Nephron (organoid): Measurements from ENCODE around the gene FERMT2.

ENCODE experiments used
- H3K27ac Mint-ChIP-seq, 3 experiments: 2 replicates each; pipeline ENCODE4 v1.8.0; 2020; ENCODE audit warnings: mixed read lengths in 3 of 3, mild to moderate bottlenecking in 2 of 3, moderate library complexity in 1 of 3
- H3K27me3 Mint-ChIP-seq: 2 replicates; pipeline ENCODE4 v1.8.0; 2021; ENCODE audit warnings: low read depth, mild to moderate bottlenecking, moderate library complexity, mixed read lengths
- H3K36me3 Mint-ChIP-seq: 2 replicates; pipeline ENCODE4 v1.8.0; 2020; ENCODE audit warnings: low read depth, mixed read lengths
- H3K4me1 Mint-ChIP-seq: 2 replicates; pipeline ENCODE4 v1.8.0; 2020; ENCODE audit warnings: mixed read lengths
- H3K4me3 Mint-ChIP-seq, 3 experiments: 2 replicates each; pipeline ENCODE4 v1.8.0; 2020; ENCODE audit warnings: mild to moderate bottlenecking in 3 of 3, mixed read lengths in 3 of 3, moderate library complexity in 2 of 3
- H3K9me3 Mint-ChIP-seq: 2 replicates; pipeline ENCODE4 v1.8.0; 2020; ENCODE audit warnings: mixed read lengths
- CTCF ChIP-seq, 3 experiments: fragments of 200-600 bp; sonication (generic); IDR thresholded peaks; one replicate each; pipeline ENCODE4 v1.5.0; 2021; ENCODE audit warnings: antibody characterized with exemption in 3 of 3; ENCODE audit not compliant: unreplicated experiment in 3 of 3

The FERMT2 gene

GRCh38 chr14:52895000-52895399 is 55.9 kb downstream of the FERMT2 start:
- H3K27me3 Mint-ChIP-seq = no peaks in the 10 kb centered on the region
- H3K27ac Mint-ChIP-seq = no peak overlapping the region
- H3K36me3 Mint-ChIP-seq = peaks cover 31% of the 10 kb centered on the region
- no peak overlapping the region for H3K4me3 Mint-ChIP-seq
- TF ChIP-seq CTCF (IDR thresholded peaks at IDR 0.05; ENCODE audit: unreplicated experiment in 3 of 3) = no peak
- H3K9me3 Mint-ChIP-seq = no peaks in the 10 kb centered on the region
- H3K4me1 Mint-ChIP-seq = peaks cover 7% of the 10 kb centered on the region

GRCh38 chr14:52891800-52892199 is 59.0 kb downstream of the FERMT2 start:
- Mint-ChIP-seq H3K9me3 (no peaks in the 10 kb centered on the region), H3K27ac (no peak overlapping the region), H3K27me3 (no peaks in the 10 kb centered on the region), H3K36me3 (peaks cover 32% of the 10 kb centered on the region), H3K4me1 (peaks cover 7% of the 10 kb centered on the region), H3K4me3 (no peak overlapping the region)
- TF ChIP-seq CTCF (IDR thresholded peaks at IDR 0.05; ENCODE audit: unreplicated experiment in 3 of 3) = no peak

GRCh38 chr14:52888839-52889838 is 61.7 kb downstream of the FERMT2 start:
- Mint-ChIP-seq H3K27ac (peak overlapping the region in 1 of 3 experiments; percentile 50), H3K4me1 (no peaks in the 10 kb centered on the region), H3K9me3 (no peaks in the 10 kb centered on the region), H3K4me3 (no peak overlapping the region), H3K36me3 (peaks cover 41% of the 10 kb centered on the region), H3K27me3 (no peaks in the 10 kb centered on the region)
- TF ChIP-seq CTCF (IDR thresholded peaks at IDR 0.05; ENCODE audit: unreplicated experiment in 3 of 3) = no peak

- Mint-ChIP-seq H3K4me3 (no peak overlapping the region), H3K9me3 (no peaks in the 10 kb centered on the region), H3K27ac (peak overlapping the region in 1 of 3 experiments; percentile 50), H3K4me1 (no peaks in the 10 kb centered on the region), H3K36me3 (peaks cover 48% of the 10 kb centered on the region), H3K27me3 (no peaks in the 10 kb centered on the region)
- no peak for TF ChIP-seq CTCF (IDR thresholded peaks at IDR 0.05; ENCODE audit: unreplicated experiment in 3 of 3)
Measured at GRCh38 chr14:52888159-52888558, 62.7 kb downstream of the FERMT2 start.

GRCh38 chr14:52885230-52885629 is 65.6 kb downstream of the FERMT2 start:
- TF ChIP-seq CTCF (IDR thresholded peaks at IDR 0.05; ENCODE audit: unreplicated experiment in 3 of 3) = no peak
- no peaks in the 10 kb centered on the region for H3K9me3 Mint-ChIP-seq
- H3K4me1 Mint-ChIP-seq = no peaks in the 10 kb centered on the region
- H3K4me3 Mint-ChIP-seq = no peak overlapping the region
- H3K27ac Mint-ChIP-seq = no peak overlapping the region
- H3K27me3 Mint-ChIP-seq = no peaks in the 10 kb centered on the region
- peaks cover 47% of the 10 kb centered on the region for H3K36me3 Mint-ChIP-seq
